GM21619 (cell line): ENCODE results near the gene USP12.
"Not testable (repeated sequence)": the region's sequence is repeated elsewhere in the genome, so short reads cannot be mapped to it uniquely, and the experiment has no call there.

ENCODE experiments used
- ATAC-seq: cut with Tn5 transposase; IDR thresholded peaks from one replicate; pipeline ENCODE4 v1.9.1; 2021; ENCODE audit not compliant: unreplicated experiment

USP12 gene

GRCh38 chr13:27151798-27152599 is 19.6 kb downstream of the USP12 start:
- ATAC-seq: peak; percentile 32

GRCh38 chr13:27149702-27150101 is 21.9 kb downstream of the USP12 start:
- no peak for ATAC-seq

- ATAC-seq: no peak
These were observed 22.7 kb downstream of the USP12 start for GRCh38 chr13:27148900-27149299.

- ATAC-seq: peak; percentile 59
These were observed 24.0 kb downstream of the USP12 start for GRCh38 chr13:27147530-27148170.

GRCh38 chr13:27141746-27142145 is 29.9 kb downstream of the USP12 start:
- no peak for ATAC-seq

- ATAC-seq: not testable (repeated sequence)
These were observed 30.5 kb downstream of the USP12 start for GRCh38 chr13:27141159-27141558.

GRCh38 chr13:27140060-27140459 is 31.6 kb downstream of the USP12 start:
- no peak for ATAC-seq

- ATAC-seq: no peak
These were observed 32.0 kb downstream of the USP12 start for GRCh38 chr13:27139565-27139964.

- no peak for ATAC-seq
These were observed 33.0 kb downstream of the USP12 start for GRCh38 chr13:27138457-27139093.

- no peak for ATAC-seq
These were observed 33.9 kb downstream of the USP12 start for GRCh38 chr13:27137759-27138158.

- ATAC-seq: no peak
These were observed 36.6 kb downstream of the USP12 start for GRCh38 chr13:27135023-27135422.

GRCh38 chr13:27133889-27134288 is 37.7 kb downstream of the USP12 start:
- ATAC-seq: no peak

- ATAC-seq: peak; percentile 32
These were observed 39.1 kb downstream of the USP12 start for GRCh38 chr13:27132538-27132937.

- no peak for ATAC-seq
These were observed 39.7 kb downstream of the USP12 start for GRCh38 chr13:27131906-27132305.

- ATAC-seq: peak; percentile 84
These were observed 40.5 kb downstream of the USP12 start for GRCh38 chr13:27130979-27131623.

- ATAC-seq: no peak
These were observed 41.2 kb downstream of the USP12 start for GRCh38 chr13:27130223-27130978.

- ATAC-seq: no peak
These were observed 42.6 kb downstream of the USP12 start for GRCh38 chr13:27128825-27129627.

GRCh38 chr13:27126859-27127258 is 44.8 kb downstream of the USP12 start:
- no peak for ATAC-seq

- no peak for ATAC-seq
These were observed 46.0 kb downstream of the USP12 start for GRCh38 chr13:27125357-27126282.
